GM18499 (cell line): ENCODE measurements around the gene STAB1.

Experiments
- ATAC-seq: cut with Tn5 transposase; IDR thresholded peaks from one replicate; pipeline ENCODE4 v1.9.1; 2021; ENCODE audit warnings: moderate number of reproducible peaks; ENCODE audit not compliant: insufficient read depth, unreplicated experiment

Gene STAB1

DNA sequence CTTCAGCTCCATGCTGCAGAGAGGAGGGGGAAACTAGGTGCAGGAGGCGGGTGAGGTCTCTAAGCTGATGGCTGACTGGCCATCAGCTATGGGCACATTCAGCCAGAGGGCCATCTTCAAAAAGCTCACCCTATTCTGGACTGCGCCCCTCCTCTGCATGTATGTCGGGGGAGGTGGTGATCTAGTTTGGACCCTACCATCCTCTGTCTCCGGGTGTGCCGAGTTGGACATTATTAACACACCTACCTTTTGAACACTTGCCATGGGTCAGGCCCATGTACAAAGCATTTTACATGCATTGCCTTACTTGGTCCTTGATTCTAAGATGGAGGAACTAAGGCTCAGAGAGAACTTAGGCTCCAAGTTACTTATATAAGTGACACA, 38.3 kb upstream of the STAB1 start:
- ATAC-seq = no peak

DNA sequence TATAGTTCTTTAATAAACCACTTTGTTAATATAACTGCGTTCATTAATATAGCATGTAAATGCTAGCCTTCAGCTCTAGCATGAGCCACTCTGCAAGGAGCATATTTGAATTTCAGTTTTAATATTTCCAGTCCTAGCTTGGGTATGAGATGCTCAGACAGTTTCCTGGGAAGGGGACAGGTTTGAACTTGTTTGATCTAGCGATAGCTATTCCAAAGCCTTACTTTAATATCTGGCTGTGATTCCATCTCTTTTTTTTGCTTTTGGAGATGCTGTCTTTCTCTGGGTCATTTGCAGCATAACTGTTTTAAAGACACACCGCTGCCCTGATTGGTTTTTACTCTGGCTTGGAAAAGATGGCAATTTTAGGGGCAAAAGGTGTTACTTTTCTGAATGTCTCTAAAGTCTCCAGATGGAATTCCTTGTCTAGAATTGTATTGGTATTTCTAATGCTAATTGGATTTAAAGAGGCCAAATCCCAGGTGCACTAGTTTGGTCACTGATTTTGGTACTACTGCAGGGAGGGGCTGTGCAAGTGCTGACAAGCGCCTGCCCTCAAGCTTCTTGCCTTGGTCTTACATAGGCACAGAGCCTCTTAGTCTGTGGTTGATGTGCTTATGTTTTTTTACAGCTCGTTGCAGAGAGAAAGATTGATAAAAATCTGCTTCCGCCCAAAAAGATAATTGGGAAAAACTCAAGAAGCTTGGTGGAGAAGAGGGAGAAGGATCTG, 36.9 kb upstream of the STAB1 start:
- no peak for ATAC-seq

DNA sequence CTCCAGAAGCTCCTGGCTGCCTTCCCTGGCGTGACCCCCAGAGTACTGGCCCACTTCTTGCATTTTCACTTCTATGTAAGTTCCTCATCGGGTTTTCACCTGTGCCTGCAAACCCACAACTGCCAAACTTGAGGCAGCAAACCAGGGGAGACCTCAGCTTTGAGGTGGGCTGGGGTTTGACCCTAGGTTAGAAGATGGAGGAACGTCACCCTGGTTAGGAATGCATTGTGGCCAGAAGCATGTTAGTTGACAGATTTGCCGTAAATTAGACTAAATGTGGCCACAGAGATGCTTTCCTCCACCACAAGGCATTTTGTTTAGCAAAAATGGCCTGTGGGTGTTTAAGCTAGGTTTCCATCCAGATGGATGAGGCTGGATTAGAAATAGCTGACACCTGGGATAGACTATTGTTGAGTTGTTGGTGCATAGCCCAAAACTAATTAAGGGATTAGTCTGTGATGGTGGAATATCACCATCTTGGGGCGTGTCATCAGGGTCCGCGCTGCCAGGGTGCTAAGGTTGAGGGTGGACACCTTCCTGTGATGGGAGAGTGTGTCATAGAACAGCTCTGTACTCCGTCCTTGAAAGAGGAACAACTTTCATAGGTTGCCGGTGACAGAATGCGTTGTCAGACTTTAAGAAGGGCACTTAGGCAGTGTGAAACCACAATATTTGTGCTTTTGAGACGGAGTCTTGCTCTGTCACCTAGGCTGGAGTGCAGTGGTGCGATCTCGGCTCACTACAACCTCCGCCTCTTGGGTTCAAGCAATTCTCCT, 36.2 kb upstream of the STAB1 start:
- ATAC-seq = no peak

DNA sequence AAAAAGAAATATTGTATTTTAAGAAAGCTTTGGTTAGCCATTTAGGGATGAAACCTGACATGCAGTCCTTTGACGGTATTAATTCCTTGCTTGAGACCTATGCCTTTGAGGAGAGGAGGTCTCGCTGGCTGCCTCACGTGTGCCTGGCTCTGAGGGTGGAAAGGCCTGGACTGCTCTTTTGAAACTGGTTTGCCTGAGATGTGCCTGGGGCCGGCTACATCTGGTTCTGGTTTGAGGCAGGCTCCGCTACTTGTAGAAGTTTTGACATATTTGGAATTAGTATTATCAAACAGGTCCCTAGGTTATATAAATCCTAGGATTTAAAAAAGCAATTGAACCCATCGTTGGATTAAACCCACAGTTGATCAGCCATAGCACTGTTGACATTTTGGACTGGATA, 33.3 kb upstream of the STAB1 start:
- ATAC-seq = no peak

- no peak for ATAC-seq
These were observed 31.7 kb upstream of the STAB1 start for GRCh38 chr3:52463416-52463815.

DNA sequence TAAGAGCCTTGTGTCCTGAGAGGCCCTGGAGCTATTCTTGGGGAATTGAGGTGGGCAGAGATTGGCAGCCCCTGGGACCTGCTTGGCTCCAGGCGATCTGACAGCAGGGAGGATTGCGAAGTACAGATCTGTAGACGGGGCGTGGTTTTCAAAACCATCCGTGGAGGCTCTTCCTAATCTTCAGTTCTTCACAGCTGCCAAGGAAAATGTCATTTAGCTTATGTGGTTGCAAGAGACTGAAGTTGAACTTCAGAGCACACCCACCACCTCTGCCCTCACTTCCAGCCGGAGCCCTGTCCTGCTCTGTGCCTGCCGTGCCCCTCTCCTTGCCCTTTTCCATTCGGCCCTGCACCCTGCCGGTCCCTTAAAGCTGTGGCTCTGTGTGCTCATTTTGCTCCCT, 26.8 kb upstream of the STAB1 start:
- ATAC-seq = no peak

DNA sequence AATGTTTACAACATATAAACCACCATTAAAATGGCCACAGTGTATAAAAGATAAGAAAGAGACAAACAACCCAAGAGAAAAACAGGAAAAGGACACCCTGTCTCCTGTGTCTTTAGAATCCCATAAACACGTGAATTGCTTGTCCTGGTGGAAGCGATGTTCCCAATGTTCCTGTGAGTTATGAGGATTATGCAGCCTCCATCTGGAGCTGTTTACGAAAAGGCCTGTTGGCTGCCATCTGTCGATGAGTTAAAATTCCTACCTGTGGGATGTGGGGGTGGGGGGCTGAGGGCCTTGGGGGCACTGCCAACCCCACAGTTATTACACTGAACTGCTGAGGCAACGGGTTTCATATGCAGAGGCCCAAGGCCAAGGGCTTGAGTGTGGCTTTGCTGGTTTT, 26.1 kb upstream of the STAB1 start:
- no peak for ATAC-seq

- ATAC-seq = no peak
These were observed 24.2 kb upstream of the STAB1 start for GRCh38 chr3:52470920-52471319.

GRCh38 chr3:52471371-52472238, 23.5 kb upstream of the STAB1 start:
- ATAC-seq = no peak

DNA sequence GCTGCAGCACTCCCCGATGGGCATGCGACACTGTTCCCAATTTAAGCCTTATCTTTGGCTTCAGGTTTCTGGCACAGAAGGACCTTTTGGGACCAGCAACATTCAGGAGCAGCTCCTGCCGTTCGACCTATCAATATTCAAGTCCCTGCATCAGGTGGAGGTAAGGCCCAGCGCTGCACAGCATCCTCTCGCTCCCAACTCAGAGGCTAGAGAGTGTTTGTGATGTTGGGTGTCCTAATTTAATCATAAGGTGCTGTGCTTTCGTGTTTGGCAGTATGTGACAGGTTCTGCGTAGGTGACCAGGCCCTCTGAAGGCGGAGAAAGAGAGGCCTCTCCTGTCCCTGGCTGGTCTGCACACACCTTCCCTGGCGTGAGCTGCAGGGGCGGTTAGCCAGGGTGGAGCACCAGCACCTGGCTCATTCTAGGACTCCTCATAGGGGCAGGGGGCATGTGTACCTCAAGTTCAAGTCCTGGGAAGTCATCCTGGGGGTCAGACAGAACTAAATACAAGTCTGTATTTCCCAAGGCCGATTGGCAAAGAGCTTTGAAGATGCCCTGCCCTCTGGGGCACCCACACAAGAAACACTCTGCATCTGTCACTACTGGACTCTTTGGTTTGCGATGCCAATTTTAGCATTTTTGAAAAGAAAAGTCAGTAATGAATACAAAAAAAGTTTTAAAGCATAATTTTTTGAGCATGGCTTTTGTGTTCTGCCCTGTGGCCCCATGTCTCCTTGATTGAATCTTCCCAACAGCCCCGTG, 22.7 kb upstream of the STAB1 start:
- ATAC-seq = no peak

GRCh38 chr3:52473026-52473425, 22.1 kb upstream of the STAB1 start:
- ATAC-seq = no peak

- ATAC-seq = no peak
These were observed 17.9 kb upstream of the STAB1 start for GRCh38 chr3:52477076-52477795.

GRCh38 chr3:52477796-52478095, 17.4 kb upstream of the STAB1 start:
- no peak for ATAC-seq

GRCh38 chr3:52479037-52479876, 15.9 kb upstream of the STAB1 start:
- no peak for ATAC-seq

- ATAC-seq = no peak
These were observed 15.1 kb upstream of the STAB1 start for GRCh38 chr3:52479877-52480575.

GRCh38 chr3:52480768-52481715, 14.1 kb upstream of the STAB1 start:
- no peak for ATAC-seq

DNA sequence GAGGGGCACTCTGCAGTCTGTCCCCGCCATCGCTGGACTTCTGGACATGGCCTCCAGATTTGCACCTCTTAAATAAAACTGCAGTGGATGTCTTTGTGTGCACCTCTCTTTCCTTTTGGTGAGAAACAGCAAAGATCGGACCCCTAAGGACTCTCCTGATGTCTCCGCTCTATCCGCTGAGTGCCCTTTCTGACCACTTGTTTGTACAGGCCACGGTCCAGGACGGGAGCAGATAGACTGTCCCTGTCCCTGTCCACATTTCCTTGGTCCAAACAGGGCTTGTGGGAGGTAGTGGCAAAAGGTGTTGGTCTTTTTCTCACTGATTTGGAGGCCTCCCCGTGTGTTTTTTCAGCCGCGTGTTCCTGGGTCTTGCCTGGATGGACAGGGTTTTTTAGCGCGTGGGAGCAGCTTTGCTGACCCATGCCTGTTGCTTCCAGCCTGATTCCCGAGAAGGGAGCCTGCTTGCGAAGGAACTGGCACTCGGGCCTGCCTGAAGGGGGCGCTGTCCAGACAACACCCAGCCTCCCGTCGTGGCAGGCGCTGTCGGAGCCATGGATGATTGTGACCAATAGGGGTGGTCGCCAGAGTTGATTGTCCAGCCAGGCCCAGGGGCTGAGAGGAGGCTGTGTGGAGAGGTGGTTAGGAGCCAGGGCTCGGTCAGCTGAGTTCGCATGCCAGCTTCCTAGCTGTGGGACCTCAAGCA, 13.2 kb upstream of the STAB1 start:
- no peak for ATAC-seq
